ENCODE measurements around the gene UVRAG.
"Not testable (repeated sequence)": the region's sequence is repeated elsewhere in the genome, so short reads cannot be mapped to it uniquely, and the experiment has no call there.

The UVRAG gene

GRCh38 chr11:75954039-75954438, 139.0 kb downstream of the UVRAG start:
- no peak for DNase-seq (ENCODE audit: low read depth, low spot score)

- DNase-seq (ENCODE audit: low read depth, low spot score) = peak; percentile 11
Observed at GRCh38 chr11:75955443-75955842, 140.4 kb downstream of the UVRAG start.

- DNase-seq (ENCODE audit: low read depth, low spot score) = no peak
Observed at GRCh38 chr11:75959540-75959939, 144.5 kb downstream of the UVRAG start.

GRCh38 chr11:75964071-75964470, 149.1 kb downstream of the UVRAG start:
- no peak for DNase-seq (ENCODE audit: low read depth, low spot score)

- DNase-seq (ENCODE audit: low read depth, low spot score) = peak; percentile 67
Observed at GRCh38 chr11:75966537-75967287, 151.7 kb downstream of the UVRAG start.

- no peak for DNase-seq (ENCODE audit: low read depth, low spot score)
Observed at GRCh38 chr11:75968021-75968625, 153.1 kb downstream of the UVRAG start.

- DNase-seq (ENCODE audit: low read depth, low spot score) = no peak
Observed at GRCh38 chr11:75969626-75970308, 154.8 kb downstream of the UVRAG start.

GRCh38 chr11:75973710-75974109, 158.7 kb downstream of the UVRAG start:
- not testable (repeated sequence) for DNase-seq (ENCODE audit: low read depth, low spot score)

GRCh38 chr11:75979075-75979474, 164.1 kb downstream of the UVRAG start:
- not testable (repeated sequence) for DNase-seq (ENCODE audit: low read depth, low spot score)

- not testable (repeated sequence) for DNase-seq (ENCODE audit: low read depth, low spot score)
Observed at GRCh38 chr11:75979479-75980027, 164.5 kb downstream of the UVRAG start.

- DNase-seq (ENCODE audit: low read depth, low spot score) = no peak
Observed at GRCh38 chr11:75980031-75980430, 165.0 kb downstream of the UVRAG start.

GRCh38 chr11:75981546-75981945, 166.5 kb downstream of the UVRAG start:
- DNase-seq (ENCODE audit: low read depth, low spot score) = no peak

GRCh38 chr11:75982309-75982708, 167.3 kb downstream of the UVRAG start:
- no peak for DNase-seq (ENCODE audit: low read depth, low spot score)

GRCh38 chr11:75986966-75987365, 172.0 kb downstream of the UVRAG start:
- peak; percentile 2 for DNase-seq (ENCODE audit: low read depth, low spot score)

- no peak for DNase-seq (ENCODE audit: low read depth, low spot score)
Observed at GRCh38 chr11:75993126-75993525, 178.1 kb downstream of the UVRAG start.

GRCh38 chr11:75994616-75995015, 179.6 kb downstream of the UVRAG start:
- no peak for DNase-seq (ENCODE audit: low read depth, low spot score)

GRCh38 chr11:75996523-75997442, 181.8 kb downstream of the UVRAG start:
- DNase-seq (ENCODE audit: low read depth, low spot score) = peak; percentile 17

- no peak for DNase-seq (ENCODE audit: low read depth, low spot score)
Observed at GRCh38 chr11:76004400-76004799, 189.4 kb downstream of the UVRAG start.

- DNase-seq (ENCODE audit: low read depth, low spot score) = no peak
Observed at GRCh38 chr11:76005756-76006155, 190.7 kb downstream of the UVRAG start.

- DNase-seq (ENCODE audit: low read depth, low spot score) = no peak
Observed at GRCh38 chr11:76007166-76007565, 192.2 kb downstream of the UVRAG start.

GRCh38 chr11:76008474-76008873, 193.5 kb downstream of the UVRAG start:
- DNase-seq (ENCODE audit: low read depth, low spot score) = peak; percentile 36

All from astrocyte of the hippocampus (primary cell).